SK-N-SH treated with all-trans-retinoic acid at 6 μM for 48 hours (cell line): ENCODE measurements around the gene NTNG1.

Source experiments
- ARNTL ChIP-seq: fragments of 450-650 bp; formaldehyde crosslinking; IDR thresholded peaks from 2 replicates; pipeline ENCODE4 v1.5.0; 2020; ENCODE audit warnings: low read depth, mild to moderate bottlenecking, moderate library complexity, borderline replicate concordance
- BACH2 ChIP-seq: fragments of 250-450 bp; sonication (Bioruptor Pico); IDR thresholded peaks from 2 replicates; pipeline ENCODE4 v1.9.0; 2021; ENCODE audit warnings: mild to moderate bottlenecking, borderline replicate concordance
- CSRNP3 ChIP-seq: fragments of 250-450 bp; sonication (Bioruptor Pico); IDR thresholded peaks from 2 replicates; pipeline ENCODE4 v1.5.1; 2021; ENCODE audit warnings: mild to moderate bottlenecking, moderate library complexity
- ESRRG ChIP-seq: fragments of 250-450 bp; sonication (Bioruptor Pico); IDR thresholded peaks from 2 replicates; pipeline ENCODE4 v1.6.1; 2021; ENCODE audit warnings: mild to moderate bottlenecking
- GLIS3 ChIP-seq: fragments of 250-450 bp; sonication (Bioruptor Pico); IDR thresholded peaks from 2 replicates; pipeline ENCODE4 v1.5.0; 2020; ENCODE audit warnings: mild to moderate bottlenecking, moderate library complexity
- OSR1 ChIP-seq: fragments of 250-450 bp; sonication (Bioruptor Pico); IDR thresholded peaks from 2 replicates; pipeline ENCODE4 v1.8.0; 2022; ENCODE audit warnings: moderate library complexity, mild to moderate bottlenecking, inconsistent platforms
- RARB ChIP-seq: fragments of 250-450 bp; sonication (Bioruptor Pico); IDR thresholded peaks from 2 replicates; pipeline ENCODE4 v1.8.0; 2021; ENCODE audit warnings: mild to moderate bottlenecking, moderate library complexity
- ZC3H10 ChIP-seq: fragments of 250-450 bp; sonication (Bioruptor Pico); IDR thresholded peaks from 2 replicates; pipeline ENCODE4 v1.5.1; 2021; ENCODE audit warnings: mild to moderate bottlenecking, moderate library complexity
- ZFP3 ChIP-seq: fragments of 250-450 bp; sonication (Bioruptor Pico); IDR thresholded peaks from 2 replicates; pipeline ENCODE4 v1.5.0; 2020; ENCODE audit warnings: mild to moderate bottlenecking, moderate library complexity
- ZFP30 ChIP-seq: fragments of 450-650 bp; formaldehyde crosslinking; IDR thresholded peaks from 2 replicates; pipeline ENCODE4 v1.5.0; 2022; ENCODE audit warnings: mild to moderate bottlenecking, moderate library complexity

GRCh38 chr1:107291987-107292386, 151.1 kb downstream of the NTNG1 start:
- TF ChIP-seq ESRRG (CRISPR knock-in tag) = no peak
- TF ChIP-seq RARB (CRISPR knock-in tag) = no peak
- no peak for TF ChIP-seq ZC3H10 (CRISPR knock-in tag)
- TF ChIP-seq OSR1 (CRISPR knock-in tag) = no peak
- no peak for TF ChIP-seq ZFP3 (CRISPR knock-in tag)
- no peak for TF ChIP-seq GLIS3 (CRISPR knock-in tag)
- no peak for TF ChIP-seq ZFP30 (CRISPR knock-in tag)
- no peak for TF ChIP-seq CSRNP3 (CRISPR knock-in tag)
- no peak for TF ChIP-seq ARNTL (CRISPR knock-in tag)
- TF ChIP-seq BACH2 = no peak
